HEK293T (cell line): ENCODE measurements around the gene ZBTB44.

Experiments used
- BHLHE40 ChIP-seq: fragments of 450-650 bp; IDR thresholded peaks from 2 replicates; pipeline ENCODE4 v1.6.1; 2016; ENCODE audit warnings: mild to moderate bottlenecking, moderate library complexity, borderline replicate concordance
- ELF4 ChIP-seq: fragments of 450-650 bp; IDR thresholded peaks from 2 replicates; pipeline ENCODE4 v1.6.1; 2017; ENCODE audit warnings: antibody characterized with exemption
- FOXA1 ChIP-seq: fragments of 450-650 bp; IDR thresholded peaks from 2 replicates; pipeline ENCODE4 v1.6.1; 2016; ENCODE audit warnings: mild to moderate bottlenecking
- FOXK2 ChIP-seq: fragments of 450-650 bp; IDR thresholded peaks from 2 replicates; pipeline ENCODE4 v1.6.1; 2016; ENCODE audit warnings: mild to moderate bottlenecking
- FOXM1 ChIP-seq: fragments of 450-650 bp; IDR thresholded peaks from 2 replicates; pipeline ENCODE4 v1.6.1; 2017; ENCODE audit warnings: mild to moderate bottlenecking, borderline replicate concordance
- SP1 ChIP-seq: fragments of 450-650 bp; IDR thresholded peaks from 2 replicates; pipeline ENCODE4 v1.6.1; 2017
- TARDBP ChIP-seq: fragments of 450-650 bp; IDR thresholded peaks from 2 replicates; pipeline ENCODE4 v1.6.1; 2016

DNA sequence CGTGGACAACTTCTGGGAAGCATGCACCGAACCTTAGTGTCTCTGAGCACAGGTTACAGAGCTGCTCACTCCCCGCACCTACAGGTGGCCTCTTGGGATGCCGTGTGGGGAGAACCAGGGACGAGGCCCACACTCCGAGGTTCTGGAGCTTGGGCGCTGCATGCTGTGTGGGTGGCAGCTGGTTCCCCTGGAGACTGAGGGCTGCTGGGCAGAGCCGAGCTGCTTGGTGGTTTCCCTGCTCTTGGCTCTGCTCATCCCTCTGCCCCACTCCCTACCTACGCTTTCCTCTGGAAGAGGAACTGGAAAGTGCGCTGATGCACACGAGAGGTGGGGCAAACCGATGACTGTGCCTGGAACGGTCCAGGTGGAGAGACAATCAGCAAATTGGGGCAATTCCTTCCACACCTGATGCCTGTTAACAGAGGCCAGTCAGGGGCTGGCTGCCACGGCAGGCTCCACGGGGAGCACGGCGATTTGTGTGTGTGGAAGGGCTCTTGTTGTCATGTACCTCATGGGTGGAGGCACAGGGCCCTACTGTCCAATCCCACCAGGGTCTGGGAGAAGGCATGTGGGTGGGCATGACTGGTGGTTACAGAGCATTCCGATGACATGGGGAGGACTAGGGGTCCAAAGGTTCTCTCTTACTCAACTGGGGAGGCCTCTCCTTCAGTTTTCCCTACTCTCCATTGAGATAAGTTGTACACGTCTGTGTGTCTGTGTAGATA, 94.2 kb downstream of the ZBTB44 start:
- TF ChIP-seq SP1, result no peak
- no peak for TF ChIP-seq ELF4
- TF ChIP-seq BHLHE40, result no peak
- TF ChIP-seq FOXA1, result no peak
- no peak for TF ChIP-seq TARDBP
- TF ChIP-seq FOXM1, result no peak
- TF ChIP-seq FOXK2, result no peak
